ENCODE data around the gene SLC26A9.
"Not testable (repeated sequence)": the region's sequence is repeated elsewhere in the genome, so short reads cannot be mapped to it uniquely, and the experiment has no call there.

Gene SLC26A9

DNA sequence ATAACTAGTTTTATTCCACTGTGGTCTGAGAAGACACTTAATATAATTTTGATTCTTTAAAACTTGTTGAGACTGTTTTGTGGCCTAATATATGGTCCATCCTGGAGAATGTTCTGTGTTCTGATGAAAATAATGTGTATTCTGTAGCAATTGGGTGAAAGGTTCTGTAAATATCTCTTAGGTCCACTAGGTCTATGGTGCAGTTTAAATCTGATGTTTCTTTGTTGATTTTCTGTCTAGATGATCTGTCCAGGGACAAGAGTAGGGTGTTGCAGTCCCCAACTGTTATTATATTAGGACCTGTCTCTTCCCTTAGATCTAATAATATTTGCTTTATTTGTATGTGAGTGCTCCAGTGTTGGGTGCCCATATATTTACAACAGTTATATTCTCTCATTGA lies 59.5 kb downstream of the SLC26A9 start:
- no peak for DNase-seq

DNA sequence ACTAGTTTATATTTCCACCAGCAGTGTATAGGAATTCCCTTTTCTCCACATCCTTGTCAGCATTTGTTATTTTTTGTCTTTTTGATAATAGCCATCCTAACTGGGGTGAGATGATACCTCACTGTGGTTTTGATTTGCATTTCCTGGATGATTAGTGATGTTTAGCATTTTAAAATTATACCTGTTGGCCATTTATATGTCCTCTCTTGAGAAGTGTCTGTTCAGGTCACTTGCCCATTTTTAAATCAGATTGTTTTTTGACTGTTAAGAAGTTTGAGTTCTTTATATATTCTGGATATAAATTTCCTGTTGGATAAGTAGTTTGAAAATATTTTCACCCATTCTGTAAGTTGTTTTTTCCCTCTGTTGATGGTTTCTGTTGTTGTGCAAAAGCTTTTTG lies 62.3 kb downstream of the SLC26A9 start:
- DNase-seq: no peak

DNA sequence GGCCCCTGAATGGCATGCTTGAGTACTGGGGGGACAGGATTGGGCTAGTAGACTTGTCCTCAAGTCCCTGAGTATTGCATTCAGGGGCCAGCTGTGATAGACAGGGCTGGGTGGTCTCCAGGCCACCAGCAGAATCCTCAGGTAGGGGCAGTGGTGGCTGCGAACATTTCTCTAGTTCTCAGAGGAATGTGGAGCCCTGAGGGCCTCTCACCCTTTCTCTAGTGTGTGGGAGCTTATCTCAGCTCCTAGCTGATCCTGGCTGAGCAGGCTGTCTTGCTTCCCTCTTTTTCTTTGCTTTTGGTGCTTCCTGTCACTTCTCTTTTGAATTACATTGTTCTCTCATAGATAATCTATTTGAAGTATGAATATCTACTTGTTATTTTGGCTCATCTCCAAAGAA lies 63.3 kb downstream of the SLC26A9 start:
- no peak for DNase-seq

DNA sequence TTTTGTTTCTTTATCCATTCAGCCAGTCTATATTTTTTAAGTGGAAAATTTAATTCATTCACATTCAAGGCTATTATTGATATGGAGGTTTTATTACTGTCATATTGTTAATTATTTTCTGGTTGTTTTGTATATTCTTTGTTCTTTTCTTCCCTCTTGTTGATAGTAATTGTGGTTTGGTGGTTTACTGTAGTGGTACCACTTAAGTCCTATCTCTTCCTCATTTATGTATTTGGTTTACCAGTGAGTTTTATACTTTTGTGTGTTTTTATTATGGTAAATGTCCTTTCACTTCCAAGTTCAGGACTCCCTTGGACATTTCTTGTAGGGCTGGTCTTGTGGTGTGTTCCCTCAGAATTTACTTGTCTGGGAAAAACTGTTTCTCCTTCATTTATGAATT lies 65.2 kb downstream of the SLC26A9 start:
- DNase-seq: no peak

DNA sequence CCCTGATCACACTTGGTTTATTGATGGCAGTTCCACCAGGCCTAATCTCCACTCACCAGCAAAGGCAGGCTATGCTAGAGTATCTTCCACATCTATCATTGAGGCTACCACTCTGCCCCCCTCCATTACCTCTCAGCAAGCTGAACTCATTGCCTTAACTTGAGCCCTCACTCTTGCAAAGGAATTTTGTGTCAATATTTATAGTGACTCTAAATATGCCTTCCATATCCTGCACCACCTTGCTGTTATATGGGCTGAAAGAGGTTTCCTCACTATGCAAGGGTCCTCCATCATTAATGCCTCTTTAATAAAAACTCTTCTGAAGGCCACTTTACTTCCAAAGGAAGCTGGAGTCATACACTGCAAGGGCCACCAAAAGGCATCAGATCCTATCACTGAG lies 70.1 kb downstream of the SLC26A9 start:
- not testable (repeated sequence) for DNase-seq

DNA sequence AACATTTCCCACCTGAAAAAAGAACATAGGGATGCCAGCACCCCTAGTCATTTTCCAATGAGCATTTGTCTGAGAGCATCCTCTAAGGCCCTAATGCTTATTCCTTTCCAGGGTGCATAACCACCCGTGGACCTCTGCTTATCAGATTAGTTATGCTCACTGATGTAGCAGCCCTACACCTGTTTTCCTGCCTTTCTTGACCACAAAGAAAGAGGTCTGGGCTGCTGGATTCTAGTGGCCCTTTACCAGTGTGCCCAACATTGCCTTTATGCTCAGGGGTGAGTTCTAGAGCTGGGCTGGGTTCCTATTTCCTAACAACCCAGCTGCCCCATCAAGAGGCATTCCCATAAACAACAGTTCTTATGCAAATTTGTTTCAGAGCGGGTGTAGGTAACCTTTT lies 73.0 kb downstream of the SLC26A9 start:
- DNase-seq: no peak
